H1 (cell line): ENCODE measurements around the gene ZIC5. TPM values are rescaled to one million over a fixed set of nuclear protein-coding genes. Genes with fewer than 3 reads are reported as not detected.

Source experiments
- ASH2L ChIP-seq: fragments of 200-600, 300-600 bp; sonication (generic); IDR thresholded peaks from one replicate; pipeline ENCODE4 v1.7.1; 2017; ENCODE audit warnings: low read length
- CBX8 ChIP-seq: fragments of 300-800, 300-1000 bp; sonication (generic); IDR thresholded peaks from 2 replicates; pipeline ENCODE4 v1.7.1; 2016; ENCODE audit warnings: low read depth, low read length, borderline replicate concordance
- CHD7 ChIP-seq: fragments of 300-600 bp; sonication (generic); IDR thresholded peaks from 2 replicates; pipeline ENCODE4 v1.7.1; 2012; ENCODE audit warnings: low read length, moderate library complexity, mild to moderate bottlenecking, inconsistent platforms; ENCODE audit not compliant: insufficient replicate concordance
- MAX ChIP-seq: IDR thresholded peaks from 2 replicates; pipeline ENCODE4 v1.6.1; 2012; ENCODE audit warnings: inconsistent platforms
- NANOG ChIP-seq: IDR thresholded peaks from 2 replicates; pipeline ENCODE4 v1.6.1; 2011; ENCODE audit warnings: low read length, low read depth, mild to moderate bottlenecking, inconsistent platforms; ENCODE audit not compliant: insufficient read depth, poor library complexity, severe bottlenecking
- RNF2 ChIP-seq: fragments of 200-900, 300-1000 bp; sonication (generic); IDR thresholded peaks from 2 replicates; pipeline ENCODE4 v1.7.1; 2016; ENCODE audit warnings: borderline replicate concordance, low read depth, mild to moderate bottlenecking, antibody characterized with exemption, low read length; ENCODE audit not compliant: poor library complexity, severe bottlenecking; ENCODE audit errors: missing control alignments
- TEAD4 ChIP-seq: IDR thresholded peaks from 2 replicates; pipeline ENCODE4 v1.6.1; 2012; ENCODE audit warnings: low read depth, low read length, inconsistent platforms, mixed read lengths
- polyA plus RNA-seq, 7 experiments: library from polyadenylated mRNA; depleted of rRNA in 3 of 7; stranded (reverse) in 5 of 7; unstranded in 2 of 7; fragments of >200 nt in 5 of 7; fragments of 200-250 nt in 2 of 7; gene quantifications; 1 replicate in 5 of 7; 2 replicates in 1 of 7; 4 replicates in 1 of 7; pipeline versions ENCODE4 v1.2.1 to v1.2.3, GENCODE V29; 2011 to 2013; ENCODE audit warnings: missing spikeins in 2 of 7, mixed read lengths in 2 of 7
- total RNA-seq: library from RNA; stranded (reverse); fragmentation: NEBNext Ultra II Directional; extraction: Animal tissue kit (Norgen Biotek cat#: 25700); gene quantifications from 2 replicates; pipeline ENCODE4 v1.2.1, GENCODE V29; 2021

Gene ZIC5
- total and polyA plus RNA-seq, 2 of the 8 experiments (the other 6 are each of a cell fraction or from before 2014, with no cell fraction given): 14.2 to 52.7 TPM

- TF ChIP-seq CHD7 (no peak), MAX (peak; percentile 40; the same call in 1 of the 2 replicates), ASH2L (peak; percentile 45), TEAD4 (peak; percentile 14; the same call in 1 of the 2 replicates), RNF2 (peak; percentile 14), NANOG (no peak), CBX8 (0 out of 2 replicates have a peak, but pooled peaks have one; percentile 31)
Observed at GRCh38 chr13:99991828-99992775, 20.5 kb upstream of the ZIC5 start (continued).
